ENCODE data around the gene PTGS1.

The PTGS1 gene

GRCh38 chr9:122376796-122377195 lies 6.0 kb downstream of the PTGS1 start:
- DNase-seq = no peak

GRCh38 chr9:122377241-122378164 lies 6.7 kb downstream of the PTGS1 start:
- DNase-seq = no peak

GRCh38 chr9:122378236-122378635 lies 7.4 kb downstream of the PTGS1 start:
- DNase-seq = no peak

DNA sequence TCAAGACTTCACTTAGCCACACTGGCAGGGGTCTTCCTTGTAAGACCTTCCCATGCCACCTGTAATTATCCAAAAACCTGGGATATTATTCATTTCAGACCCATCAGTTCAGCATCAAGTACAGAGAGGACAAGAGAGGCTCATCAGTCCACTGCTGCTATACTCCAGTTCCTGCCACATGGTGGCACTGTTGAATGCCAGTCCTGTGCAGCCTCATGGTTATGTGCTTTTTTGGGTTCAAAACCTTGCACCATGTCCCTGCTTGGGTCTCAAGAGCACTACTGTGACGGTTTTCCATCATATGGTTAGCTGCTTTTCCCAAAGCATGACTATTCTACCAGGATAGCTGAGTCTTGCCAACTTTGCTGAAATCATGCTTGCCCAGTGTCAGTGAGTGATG lies 8.5 kb downstream of the PTGS1 start:
- no peak for DNase-seq

DNA sequence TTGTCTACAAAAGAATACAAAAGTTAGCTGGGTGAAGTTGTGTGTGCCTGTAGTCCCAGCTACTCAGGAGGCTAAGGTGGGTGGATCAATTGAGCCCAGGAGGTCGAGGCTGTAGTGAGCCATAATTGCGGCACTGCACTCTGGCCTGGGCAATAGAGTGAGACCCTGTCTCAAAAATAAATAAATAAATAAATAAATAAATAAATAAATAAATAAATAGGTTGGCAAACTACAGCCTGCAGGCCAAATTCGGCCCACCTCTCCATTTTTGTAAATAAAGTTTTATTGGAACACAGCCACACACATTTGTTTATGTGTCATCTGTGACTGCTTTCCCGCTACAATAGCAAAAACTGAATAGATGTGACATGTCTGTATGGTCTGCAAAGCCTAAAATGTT lies 9.5 kb downstream of the PTGS1 start:
- no peak for DNase-seq

DNA sequence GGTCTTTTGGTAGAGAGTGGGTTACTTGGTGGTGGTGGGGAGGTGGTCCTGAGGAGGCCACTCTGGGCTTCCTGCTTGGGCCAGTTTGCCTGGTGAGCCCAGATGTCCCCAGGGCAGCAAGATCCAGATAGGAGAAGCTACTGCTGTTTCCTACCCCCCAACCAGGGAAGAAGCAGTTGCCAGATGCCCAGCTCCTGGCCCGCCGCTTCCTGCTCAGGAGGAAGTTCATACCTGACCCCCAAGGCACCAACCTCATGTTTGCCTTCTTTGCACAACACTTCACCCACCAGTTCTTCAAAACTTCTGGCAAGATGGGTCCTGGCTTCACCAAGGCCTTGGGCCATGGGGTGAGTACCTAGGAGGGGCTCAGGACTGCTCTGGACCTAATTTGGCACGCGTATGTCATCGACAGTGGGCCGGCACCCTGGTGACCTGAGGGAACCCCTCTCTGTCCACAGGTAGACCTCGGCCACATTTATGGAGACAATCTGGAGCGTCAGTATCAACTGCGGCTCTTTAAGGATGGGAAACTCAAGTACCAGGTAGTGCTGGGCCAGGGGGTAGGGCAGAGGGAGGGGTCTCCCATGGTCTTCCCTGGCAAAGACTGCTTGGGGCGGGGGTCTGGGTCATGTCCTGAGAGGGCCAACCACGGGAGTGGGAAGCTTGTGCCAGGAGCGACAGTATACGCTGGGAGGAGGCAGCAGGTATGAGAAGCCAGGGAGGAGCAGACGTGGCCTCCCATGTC lies 10.6 kb downstream of the PTGS1 start:
- no peak for DNase-seq

- no peak for DNase-seq
Observed at GRCh38 chr9:122382901-122383850, 12.4 kb downstream of the PTGS1 start.

GRCh38 chr9:122383992-122384461 lies 13.2 kb downstream of the PTGS1 start:
- no peak for DNase-seq

DNA sequence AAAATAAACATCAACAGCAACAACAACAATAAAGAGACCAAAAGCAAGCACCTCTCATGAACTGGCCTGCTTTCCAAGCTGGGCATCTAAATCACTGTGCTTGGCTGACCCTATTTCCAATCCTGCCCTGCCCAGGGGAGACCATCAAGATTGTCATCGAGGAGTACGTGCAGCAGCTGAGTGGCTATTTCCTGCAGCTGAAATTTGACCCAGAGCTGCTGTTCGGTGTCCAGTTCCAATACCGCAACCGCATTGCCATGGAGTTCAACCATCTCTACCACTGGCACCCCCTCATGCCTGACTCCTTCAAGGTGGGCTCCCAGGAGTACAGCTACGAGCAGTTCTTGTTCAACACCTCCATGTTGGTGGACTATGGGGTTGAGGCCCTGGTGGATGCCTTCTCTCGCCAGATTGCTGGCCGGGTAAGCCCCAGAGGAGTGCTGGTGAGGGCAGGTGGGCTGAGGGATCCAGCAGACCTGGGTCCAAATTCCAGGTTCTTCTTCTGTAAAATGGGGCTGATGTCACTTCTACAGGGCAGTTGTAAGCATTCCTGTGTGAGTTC lies 15.6 kb downstream of the PTGS1 start:
- no peak for DNase-seq

GRCh38 chr9:122387536-122387935 lies 16.7 kb downstream of the PTGS1 start:
- no peak for DNase-seq

DNA sequence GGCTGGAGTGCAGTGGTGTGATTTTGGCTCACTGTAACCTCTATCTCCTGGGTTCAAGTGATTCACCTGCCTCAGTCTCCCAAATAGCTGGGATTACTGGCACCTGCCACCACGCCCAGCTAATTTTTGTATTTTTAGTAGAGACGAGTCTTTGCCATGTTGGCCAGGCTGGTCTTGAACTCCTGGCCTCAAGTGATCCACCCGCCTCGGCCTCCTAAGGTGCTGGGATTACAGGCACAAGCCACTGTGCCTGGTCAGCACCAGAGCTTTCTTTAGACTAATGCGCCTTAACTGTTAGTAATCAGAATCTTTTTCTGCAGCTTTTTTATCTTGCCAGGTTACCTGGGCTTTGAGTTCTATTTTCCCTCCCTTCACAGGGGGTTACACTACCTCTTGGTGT lies 18.4 kb downstream of the PTGS1 start:
- DNase-seq = no peak

- no peak for DNase-seq
Observed at GRCh38 chr9:122389799-122390481, 19.1 kb downstream of the PTGS1 start.

GRCh38 chr9:122392284-122392683 lies 21.5 kb downstream of the PTGS1 start:
- DNase-seq = no peak

GRCh38 chr9:122392714-122393113 lies 21.9 kb downstream of the PTGS1 start:
- no peak for DNase-seq

GRCh38 chr9:122393284-122393983 lies 22.6 kb downstream of the PTGS1 start:
- no peak for DNase-seq

DNA sequence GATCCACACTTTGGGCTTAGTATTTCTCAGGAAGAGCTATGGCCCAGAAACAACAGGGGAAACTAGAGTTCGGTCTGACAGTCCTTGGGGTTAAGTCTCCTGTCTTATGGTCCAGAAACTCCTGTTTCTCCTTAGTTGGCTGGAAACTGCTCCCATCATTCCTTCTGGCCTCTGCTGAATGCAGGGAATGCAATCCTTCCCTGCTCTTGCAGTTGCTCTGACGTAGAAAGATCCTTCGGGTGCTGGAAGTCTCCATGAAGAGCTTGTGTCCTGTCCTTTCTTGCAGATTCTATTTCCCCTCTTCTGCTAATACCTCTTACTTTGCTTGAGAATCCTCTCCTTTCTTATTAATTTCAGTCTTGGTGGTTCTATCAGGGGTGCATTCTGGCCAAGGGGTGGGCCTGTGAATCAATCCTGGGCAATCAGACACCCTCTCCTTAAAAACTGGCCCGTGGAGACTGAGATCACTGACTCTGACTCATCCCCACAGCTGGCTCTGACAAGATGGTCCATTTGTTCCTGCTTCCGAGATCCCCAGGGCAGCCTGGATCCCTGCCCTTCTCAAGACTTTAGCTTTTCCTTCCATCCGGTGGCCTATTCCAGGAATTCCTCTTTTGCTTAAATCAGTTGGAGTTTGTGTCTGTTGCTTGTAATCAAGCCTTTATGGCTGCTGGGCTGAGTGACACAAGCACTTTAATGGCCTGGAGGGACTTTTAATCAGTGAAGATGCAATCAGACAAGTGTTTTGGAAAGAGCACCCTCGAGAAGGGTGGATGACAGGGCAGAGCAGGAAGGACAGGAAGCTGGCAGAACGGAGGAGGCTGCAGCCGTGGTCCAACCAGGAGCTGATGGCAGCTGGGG lies 23.7 kb downstream of the PTGS1 start:
- DNase-seq = no peak

DNA sequence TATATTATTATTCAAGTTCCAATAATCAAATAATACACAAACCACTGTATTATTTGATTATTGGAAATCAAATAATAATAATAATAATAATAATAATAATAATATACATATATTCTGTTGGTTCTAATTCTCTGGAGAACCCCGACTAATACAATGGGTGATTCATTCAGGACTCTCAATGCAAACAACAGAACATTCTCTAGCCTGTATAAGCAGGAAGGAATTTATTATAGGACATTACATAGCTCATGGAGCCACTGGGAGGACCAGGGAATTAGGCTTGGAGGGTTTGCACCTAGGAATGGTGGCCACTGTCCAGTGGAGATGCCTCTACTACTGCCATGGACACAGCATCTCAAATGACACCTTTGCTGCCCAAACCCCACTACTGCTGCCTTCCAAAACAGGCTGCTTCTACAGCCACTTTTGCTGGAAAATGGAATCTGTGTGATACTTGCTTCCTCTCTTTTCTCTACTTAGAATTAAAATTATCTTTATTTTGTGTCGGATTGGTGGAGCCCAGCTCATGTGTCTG lies 25.9 kb downstream of the PTGS1 start:
- no peak for DNase-seq

DNA sequence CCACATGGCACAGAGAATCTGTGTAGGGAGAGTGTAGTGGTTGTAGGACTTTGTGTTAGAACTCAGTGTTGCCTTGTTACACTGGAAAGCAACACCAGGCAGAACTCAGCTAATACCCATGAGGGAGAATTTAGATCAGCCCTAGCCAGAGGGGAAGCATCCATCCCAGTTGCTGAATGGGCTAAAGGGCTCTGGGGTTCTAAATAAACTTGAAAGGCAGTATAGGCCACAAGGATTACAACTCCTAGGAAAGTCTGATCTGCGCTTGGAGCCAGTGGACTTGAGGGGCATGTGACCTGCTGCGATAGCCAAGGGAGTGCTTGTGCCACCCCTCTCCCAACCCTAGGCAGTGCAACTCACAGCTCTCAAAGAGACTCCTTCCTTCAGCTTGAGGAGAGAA lies 26.9 kb downstream of the PTGS1 start:
- DNase-seq = no peak

- no peak for DNase-seq
Observed at GRCh38 chr9:122398371-122398924, 27.6 kb downstream of the PTGS1 start.

Data from T-helper 1 cell (primary cell).